Activated B cell treated with CpG ODN at 0.5 μM for 24 hours (primary cell): ENCODE results near the gene CNTN4. TPM values are rescaled to one million over a fixed set of nuclear protein-coding genes. Genes with fewer than 3 reads are reported as not detected.

Source experiments
- ATAC-seq: fragments of 200-7000 bp; cut with Tn5 transposase; one replicate; pipeline ENCODE4 v1.10.0; 2021; ENCODE audit warnings: low read depth, mild to moderate bottlenecking, moderate library complexity
- CTCF ChIA-PET: fragments of 350-600 bp; sonication (Branson Sonifier 250); formaldehyde crosslinking; loops from one replicate; lab custom pipeline; 2021; ENCODE audit warnings: antibody characterized with exemption; lab: Charles Lee
- POLR2A ChIA-PET: fragments of 350-600 bp; sonication (Branson Sonifier 250); formaldehyde crosslinking; loops from one replicate; lab custom pipeline; 2021; ENCODE audit warnings: antibody characterized with exemption; lab: Charles Lee
- DNase-seq: peaks from one replicate; pipeline ENCODE4 v3.0.0; 2022
- H3K27ac Mint-ChIP-seq: one replicate; pipeline ENCODE4 v1.8.0; 2020; ENCODE audit warnings: mixed read lengths
- H3K27me3 Mint-ChIP-seq: one replicate; pipeline ENCODE4 v1.8.0; 2021; ENCODE audit warnings: mixed read lengths
- H3K36me3 Mint-ChIP-seq: one replicate; pipeline ENCODE4 v1.8.0; 2021; ENCODE audit warnings: low read depth, mixed read lengths
- H3K4me1 Mint-ChIP-seq: one replicate; pipeline ENCODE4 v1.8.0; 2021; ENCODE audit warnings: mixed read lengths
- H3K4me3 Mint-ChIP-seq: one replicate; pipeline ENCODE4 v1.8.0; 2020; ENCODE audit warnings: mild to moderate bottlenecking, mixed read lengths
- H3K9me3 Mint-ChIP-seq: one replicate; pipeline ENCODE4 v1.8.0; 2020; ENCODE audit warnings: mixed read lengths
- intact Hi-C: fragments of 100-400 bp; cut with micrococcal nuclease; formaldehyde crosslinking; loops from one replicate; pipeline ENCODE4 v1.15.1; 2024
- total RNA-seq: library from RNA; stranded (reverse); gene quantifications from 2 replicates; pipeline ENCODE4 v1.2.3, GENCODE V29; 2022
- TF ChIP-seq, protein P1 (sequence below): fragments of 200-600 bp; IDR thresholded peaks from one replicate; pipeline ENCODE4 v1.8.0; 2022; ENCODE audit warnings: antibody characterized with exemption, mild to moderate bottlenecking

CNTN4 gene
- total RNA-seq, 1 donor from 2014 or later: not detected

DNA sequence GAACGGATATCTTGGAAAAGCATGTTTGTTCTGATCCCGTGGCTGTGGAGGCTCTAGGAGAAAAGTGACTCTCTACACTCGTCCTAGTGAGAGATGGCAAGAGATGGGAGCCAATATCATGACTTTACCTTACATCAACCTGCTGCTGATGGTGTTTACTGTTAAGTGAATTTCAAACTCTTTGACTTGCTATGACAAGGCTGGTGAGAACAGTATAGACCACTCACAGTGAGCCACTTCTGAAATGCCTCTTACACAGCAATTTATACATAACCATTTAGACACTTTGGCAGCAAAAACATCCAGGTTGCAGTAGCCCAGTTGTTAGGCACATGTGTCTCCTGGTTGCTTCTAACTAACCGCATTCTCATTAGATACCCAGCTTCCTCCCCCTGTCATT, 968.2 kb downstream of the CNTN4 start:
- TF ChIP-seq, protein P1, sequence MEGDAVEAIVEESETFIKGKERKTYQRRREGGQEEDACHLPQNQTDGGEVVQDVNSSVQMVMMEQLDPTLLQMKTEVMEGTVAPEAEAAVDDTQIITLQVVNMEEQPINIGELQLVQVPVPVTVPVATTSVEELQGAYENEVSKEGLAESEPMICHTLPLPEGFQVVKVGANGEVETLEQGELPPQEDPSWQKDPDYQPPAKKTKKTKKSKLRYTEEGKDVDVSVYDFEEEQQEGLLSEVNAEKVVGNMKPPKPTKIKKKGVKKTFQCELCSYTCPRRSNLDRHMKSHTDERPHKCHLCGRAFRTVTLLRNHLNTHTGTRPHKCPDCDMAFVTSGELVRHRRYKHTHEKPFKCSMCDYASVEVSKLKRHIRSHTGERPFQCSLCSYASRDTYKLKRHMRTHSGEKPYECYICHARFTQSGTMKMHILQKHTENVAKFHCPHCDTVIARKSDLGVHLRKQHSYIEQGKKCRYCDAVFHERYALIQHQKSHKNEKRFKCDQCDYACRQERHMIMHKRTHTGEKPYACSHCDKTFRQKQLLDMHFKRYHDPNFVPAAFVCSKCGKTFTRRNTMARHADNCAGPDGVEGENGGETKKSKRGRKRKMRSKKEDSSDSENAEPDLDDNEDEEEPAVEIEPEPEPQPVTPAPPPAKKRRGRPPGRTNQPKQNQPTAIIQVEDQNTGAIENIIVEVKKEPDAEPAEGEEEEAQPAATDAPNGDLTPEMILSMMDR: no peak
- intact Hi-C loops: no loop called here
- H3K27me3 Mint-ChIP-seq: no peaks in the 10 kb centered on the region
- no peaks in the 10 kb centered on the region for H3K9me3 Mint-ChIP-seq
- no peak overlapping the region for H3K27ac Mint-ChIP-seq
- DNase-seq (no peak), ATAC-seq (no peak)
- CTCF ChIA-PET: no interaction called here
- H3K4me3 Mint-ChIP-seq: no peak overlapping the region
- no peaks in the 10 kb centered on the region for H3K36me3 Mint-ChIP-seq
- H3K4me1 Mint-ChIP-seq: peaks cover 13% of the 10 kb centered on the region
- POLR2A ChIA-PET: no interaction called here

DNA sequence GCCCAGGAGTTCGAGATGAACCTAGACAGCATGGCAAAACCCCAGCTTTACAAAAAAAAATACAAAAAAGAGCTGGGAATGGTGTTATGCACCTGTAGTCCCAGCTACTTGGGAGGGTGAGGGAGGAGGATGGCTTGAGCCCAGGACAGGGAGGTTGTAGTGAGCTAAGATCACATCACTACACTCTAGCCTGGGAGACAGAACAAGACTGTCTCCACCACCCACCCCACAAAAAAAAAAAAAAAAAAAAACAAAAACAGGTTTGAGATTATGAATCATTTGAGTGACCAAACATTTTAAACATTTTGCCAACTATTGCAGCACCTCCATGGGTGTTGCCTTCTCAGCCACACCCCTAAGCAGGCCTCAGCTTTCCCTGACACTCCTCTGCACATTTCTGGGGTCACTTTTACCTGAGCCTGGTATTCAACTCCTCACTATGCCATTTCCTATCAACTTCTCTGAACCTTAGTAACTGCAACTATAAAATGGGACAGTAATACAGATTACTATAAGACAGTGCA, 969.8 kb downstream of the CNTN4 start:
- H3K4me1 Mint-ChIP-seq: peaks cover 13% of the 10 kb centered on the region
- POLR2A ChIA-PET: no interaction called here
- H3K27ac Mint-ChIP-seq: no peak overlapping the region
- no peaks in the 10 kb centered on the region for H3K9me3 Mint-ChIP-seq
- DNase-seq (no peak), ATAC-seq (no peak)
- no peaks in the 10 kb centered on the region for H3K27me3 Mint-ChIP-seq
- intact Hi-C loops: no loop called here
- TF ChIP-seq, protein P1: no peak
- no peak overlapping the region for H3K4me3 Mint-ChIP-seq
- CTCF ChIA-PET: no interaction called here
- no peaks in the 10 kb centered on the region for H3K36me3 Mint-ChIP-seq

DNA sequence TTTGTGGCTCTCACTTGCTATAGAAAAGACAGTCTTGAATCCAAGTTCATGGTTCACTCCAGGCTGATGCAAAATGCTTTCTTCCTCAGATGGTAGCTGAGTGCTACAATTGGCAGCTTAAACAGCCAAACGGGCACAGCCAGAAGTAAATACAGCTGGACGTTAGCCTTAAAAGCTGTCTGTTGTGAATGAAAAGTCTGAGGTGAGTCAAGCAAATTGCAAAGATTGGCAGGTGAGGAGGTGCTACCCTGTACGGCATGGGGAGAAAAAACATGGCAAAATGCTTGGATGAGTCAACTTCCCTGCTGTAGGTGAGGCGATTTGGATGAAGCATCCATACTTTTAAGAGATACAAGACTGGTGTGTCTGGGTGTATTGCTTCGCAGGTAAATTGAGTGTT, 971.1 kb downstream of the CNTN4 start:
- TF ChIP-seq, protein P1: no peak
- Mint-ChIP-seq H3K36me3 (no peaks in the 10 kb centered on the region), H3K4me1 (peaks cover 13% of the 10 kb centered on the region), H3K9me3 (no peaks in the 10 kb centered on the region), H3K27ac (no peak overlapping the region), H3K27me3 (no peaks in the 10 kb centered on the region), H3K4me3 (no peak overlapping the region)
- ChIA-PET POLR2A (interaction anchor here (0.5 kb wide), 1 partner anchor 1934 kb away, joined by 11 read pairs; no protein-coding TSS in a partner anchor), CTCF (no interaction called here)
- intact Hi-C loops: no loop called here
- no peak for DNase-seq
- no peak for ATAC-seq

DNA sequence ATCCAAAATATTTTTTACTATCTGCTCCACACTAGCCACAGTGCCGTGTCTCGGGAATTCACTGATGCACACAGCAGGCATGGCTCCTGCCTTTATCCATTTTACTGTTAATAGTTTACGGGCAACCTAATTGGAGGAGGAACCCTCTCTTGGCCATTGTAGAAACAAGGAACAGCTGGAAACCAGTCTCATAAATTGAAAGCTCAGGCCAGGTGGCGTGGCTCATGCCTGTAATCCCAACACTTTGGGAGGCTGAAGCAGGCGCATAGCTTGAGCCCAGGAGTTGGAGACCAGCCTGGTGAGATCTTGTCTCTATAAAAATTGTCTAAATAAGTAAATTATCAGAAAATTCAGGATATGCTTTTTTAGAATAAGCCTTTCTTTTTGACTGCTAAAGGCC, 972.5 kb downstream of the CNTN4 start:
- CTCF ChIA-PET: interaction anchor here (0.6 kb wide), 1 partner anchor 108 kb away, joined by 3 read pairs; the partner anchor contains the start of gene CRBN
- DNase-seq (no peak), ATAC-seq (no peak)
- no peaks in the 10 kb centered on the region for H3K36me3 Mint-ChIP-seq
- POLR2A ChIA-PET: no interaction called here
- intact Hi-C loops: no loop called here
- no peak overlapping the region for H3K27ac Mint-ChIP-seq
- no peaks in the 10 kb centered on the region for H3K27me3 Mint-ChIP-seq
- no peak overlapping the region for H3K4me3 Mint-ChIP-seq
- peaks cover 5% of the 10 kb centered on the region for H3K4me1 Mint-ChIP-seq
- no peaks in the 10 kb centered on the region for H3K9me3 Mint-ChIP-seq
- TF ChIP-seq, protein P1: no peak

DNA sequence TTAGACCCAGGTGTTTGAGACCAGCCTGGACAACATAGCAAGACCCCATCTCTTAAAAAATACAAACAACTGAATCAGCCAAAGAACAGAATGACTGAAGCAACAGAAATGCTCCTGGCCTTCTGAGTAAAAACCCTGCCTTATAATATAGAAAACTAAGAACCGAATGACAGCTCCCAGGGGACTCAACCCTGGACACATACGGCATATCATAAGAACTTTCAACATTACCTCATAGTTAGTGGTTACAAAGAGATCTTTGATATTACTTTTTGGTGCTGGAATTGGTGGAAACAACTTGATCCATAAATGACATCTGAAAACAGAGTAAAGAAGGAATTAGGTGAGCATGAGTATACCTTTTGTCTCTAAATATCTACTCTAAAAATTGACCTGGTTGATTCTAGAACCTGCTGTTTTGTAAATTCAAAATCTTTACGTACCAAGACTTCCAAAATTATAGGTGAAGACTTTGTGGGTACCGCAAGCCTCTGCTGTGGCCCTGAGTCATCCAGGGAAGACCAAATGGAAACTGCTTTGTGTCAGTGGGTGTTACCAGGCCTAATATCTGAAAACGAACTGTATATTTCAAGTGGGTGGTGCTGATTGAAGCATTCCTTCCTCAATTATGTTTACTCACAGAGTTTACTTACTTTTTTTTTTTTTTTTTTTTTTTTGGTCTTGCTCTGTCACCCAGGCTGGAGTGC, 976.0 kb downstream of the CNTN4 start:
- TF ChIP-seq, protein P1: no peak
- intact Hi-C loops: no loop called here
- DNase-seq: no peak
- H3K36me3 Mint-ChIP-seq: no peaks in the 10 kb centered on the region
- H3K27ac Mint-ChIP-seq: no peak overlapping the region
- no peak for ATAC-seq
- H3K4me3 Mint-ChIP-seq: no peak overlapping the region
- peaks cover 2% of the 10 kb centered on the region for H3K27me3 Mint-ChIP-seq
- CTCF ChIA-PET: no interaction called here
- H3K9me3 Mint-ChIP-seq: no peaks in the 10 kb centered on the region
- H3K4me1 Mint-ChIP-seq: no peaks in the 10 kb centered on the region
- POLR2A ChIA-PET: no interaction called here
